B cell (primary cell): ENCODE results near the gene RHPN2. TPM values are rescaled to one million over a fixed set of nuclear protein-coding genes. Genes with fewer than 3 reads are reported as not detected.

Source experiments
- ATAC-seq: fragments of 200-7000 bp; cut with Tn5 transposase; one replicate; pipeline ENCODE4 v1.10.0; 2021; ENCODE audit warnings: low read depth, mild to moderate bottlenecking, moderate number of reproducible peaks, moderate library complexity
- CTCF ChIA-PET: fragments of 350-600 bp; sonication (Branson Sonifier 250); formaldehyde crosslinking; loops from one replicate; lab custom pipeline; 2021; ENCODE audit warnings: antibody characterized with exemption, inconsistent platforms; lab: Charles Lee
- POLR2A ChIA-PET: fragments of 350-600 bp; sonication (Branson Sonifier 250); formaldehyde crosslinking; loops from one replicate; lab custom pipeline; 2021; ENCODE audit warnings: antibody characterized with exemption; lab: Charles Lee
- DNase-seq: peaks from one replicate; pipeline ENCODE4 v3.0.0; 2013
- H2AFZ ChIP-seq: 2 replicates; pipeline ENCODE4 v1.6.1; 2012; ENCODE audit warnings: mild to moderate bottlenecking, low read depth, low read length; ENCODE audit not compliant: insufficient read depth, poor library complexity, severe bottlenecking
- H3K27ac ChIP-seq, 2 donors: 1 replicate in 1 of 2; 2 replicates in 1 of 2; pipeline ENCODE4 v1.5.1; 2012 to 2013; ENCODE audit warnings: low read length in 2 of 2, mild to moderate bottlenecking in 2 of 2, moderate library complexity in 1 of 2
- H3K27me3 ChIP-seq, 4 experiments: fragments of 200-600 bp in 1 of 4; sonication (generic) in 1 of 4; replicated peaks in 1 of 4; 1 replicate in 2 of 4; 2 replicates in 2 of 4; pipeline versions ENCODE4 v1.6.1 to v1.7.0; 2013 to 2016; ENCODE audit warnings: low read length in 3 of 4, mild to moderate bottlenecking in 2 of 4, mixed read lengths in 1 of 4, moderate library complexity in 1 of 4; ENCODE audit not compliant: insufficient read depth in 4 of 4, control insufficient read depth in 3 of 4; ENCODE audit errors: control extremely low read depth in 1 of 4
- H3K36me3 ChIP-seq, 2 experiments: replicated peaks in 1 of 2; 1 replicate in 1 of 2; 2 replicates in 1 of 2; pipeline versions ENCODE4 v1.6.1 to v1.7.1; 2013; ENCODE audit warnings: low read length in 1 of 2; ENCODE audit not compliant: insufficient read depth in 2 of 2, control insufficient read depth in 1 of 2; ENCODE audit errors: control extremely low read depth in 1 of 2, extremely low read depth in 1 of 2
- H3K4me1 ChIP-seq, 2 donors: fragments of 200-600 bp in 1 of 2; sonication (generic) in 1 of 2; 1 replicate in 1 of 2; 2 replicates in 1 of 2; pipeline versions ENCODE4 v1.5.1 to v1.6.1; 2013 to 2017; ENCODE audit warnings: low read length in 2 of 2; ENCODE audit not compliant: control insufficient read depth in 2 of 2, insufficient read depth in 2 of 2
- H3K4me2 ChIP-seq: replicated peaks from 2 replicates; pipeline ENCODE3; 2012; ENCODE audit warnings: mild to moderate bottlenecking, low read depth, low read length; ENCODE audit not compliant: poor library complexity, severe bottlenecking
- H3K4me3 ChIP-seq, 5 experiments: fragments of 200-600 bp in 1 of 5; sonication (generic) in 1 of 5; 1 replicate in 3 of 5; 2 replicates in 2 of 5; pipeline versions ENCODE4 v1.5.1 to v1.7.0; 2011 to 2016; ENCODE audit warnings: low read length in 4 of 5, mild to moderate bottlenecking in 4 of 5, low read depth in 2 of 5, control low read depth in 1 of 5, moderate library complexity in 1 of 5; ENCODE audit not compliant: insufficient read depth in 1 of 5; ENCODE audit errors: control extremely low read depth in 1 of 5, extremely low read depth in 1 of 5
- H3K79me2 ChIP-seq: fragments of 200-600 bp; sonication (generic); one replicate; pipeline ENCODE4 v1.6.0; 2016; ENCODE audit warnings: low read length; ENCODE audit not compliant: control insufficient read depth, insufficient read depth
- H3K9ac ChIP-seq: fragments of 200-600 bp; sonication (generic); 2 replicates; pipeline ENCODE4 v1.6.1; 2017; ENCODE audit warnings: mild to moderate bottlenecking, low read length, moderate library complexity
- H3K9me3 ChIP-seq, 3 donors: one replicate each; pipeline versions ENCODE4 v1.6.1 to v1.7.1; 2013; ENCODE audit warnings: low read length in 2 of 3; ENCODE audit not compliant: control insufficient read depth in 2 of 3, insufficient read depth in 1 of 3; ENCODE audit errors: control extremely low read depth in 1 of 3
- H4K20me1 ChIP-seq: 2 replicates; pipeline ENCODE4 v1.6.0; 2012; ENCODE audit warnings: mild to moderate bottlenecking, low read length; ENCODE audit not compliant: insufficient read depth, control insufficient read depth, poor library complexity, severe bottlenecking
- H3K27ac Mint-ChIP-seq: one replicate; pipeline ENCODE4 v1.8.0; 2021; ENCODE audit warnings: mixed read lengths
- H3K27me3 Mint-ChIP-seq: one replicate; pipeline ENCODE4 v1.8.0; 2021; ENCODE audit warnings: mixed read lengths
- H3K4me1 Mint-ChIP-seq: one replicate; pipeline ENCODE4 v1.8.0; 2021; ENCODE audit warnings: mixed read lengths
- H3K4me3 Mint-ChIP-seq: one replicate; pipeline ENCODE4 v1.8.0; 2021; ENCODE audit warnings: mixed read lengths
- H3K9me3 Mint-ChIP-seq: one replicate; pipeline ENCODE4 v1.8.0; 2022; ENCODE audit warnings: mixed read lengths; ENCODE audit not compliant: insufficient read depth
- EZH2 ChIP-seq: IDR thresholded peaks from 2 replicates; pipeline ENCODE4 v1.6.1; 2012; ENCODE audit warnings: borderline replicate concordance, low read depth, mild to moderate bottlenecking, moderate library complexity, low read length; ENCODE audit not compliant: insufficient read depth, poor library complexity, severe bottlenecking
- WGBS: methylation state at CpG from one replicate; pipeline ENCODE4 v1.1.5; 2013; ENCODE audit warnings: missing lambda C conversion rate; ENCODE audit not compliant: insufficient coverage; 5-methylcytosine and 5-hydroxymethylcytosine counted together
- intact Hi-C: fragments of 100-400 bp; cut with micrococcal nuclease; formaldehyde crosslinking; loops from one replicate; pipeline ENCODE4 v1.10.0; 2022
- polyA plus RNA-seq: library from polyadenylated mRNA; depleted of rRNA; stranded (reverse); fragments of >200 nt; gene quantifications from 2 replicates; pipeline ENCODE4 v1.2.3, GENCODE V29; 2012
- total RNA-seq, 2 donors: library from RNA; stranded (reverse); fragments of 120-200 nt in 1 of 2; gene quantifications; 1 replicate in 1 of 2; 2 replicates in 1 of 2; pipeline versions ENCODE4 v1.2.3 to v1.2.4, GENCODE V29; 2013 to 2022
- TF ChIP-seq, protein P1 (sequence below): fragments of 200-600 bp; IDR thresholded peaks from one replicate; pipeline ENCODE4 v1.8.0; 2022; ENCODE audit warnings: antibody characterized with exemption, mild to moderate bottlenecking

RHPN2 gene
- total and polyA plus RNA-seq, 2 donors (not counting 1 experiment from before 2014, with no cell fraction given): 4.9 to 5.5 TPM

- WGBS: 100% methylated on average over 1 of the region's 4 CpGs
- H3K79me2 ChIP-seq: no peaks in the 10 kb centered on the region
- ATAC-seq (no peak), DNase-seq (no peak)
- Mint-ChIP-seq H3K27me3 (no peaks in the 10 kb centered on the region), H3K27ac (no peak overlapping the region), H3K4me1 (no peaks in the 10 kb centered on the region), H3K9me3 (no peaks in the 10 kb centered on the region), H3K4me3 (no peak overlapping the region)
- no peak overlapping the region for H3K4me3 ChIP-seq
- TF ChIP-seq, protein P1, sequence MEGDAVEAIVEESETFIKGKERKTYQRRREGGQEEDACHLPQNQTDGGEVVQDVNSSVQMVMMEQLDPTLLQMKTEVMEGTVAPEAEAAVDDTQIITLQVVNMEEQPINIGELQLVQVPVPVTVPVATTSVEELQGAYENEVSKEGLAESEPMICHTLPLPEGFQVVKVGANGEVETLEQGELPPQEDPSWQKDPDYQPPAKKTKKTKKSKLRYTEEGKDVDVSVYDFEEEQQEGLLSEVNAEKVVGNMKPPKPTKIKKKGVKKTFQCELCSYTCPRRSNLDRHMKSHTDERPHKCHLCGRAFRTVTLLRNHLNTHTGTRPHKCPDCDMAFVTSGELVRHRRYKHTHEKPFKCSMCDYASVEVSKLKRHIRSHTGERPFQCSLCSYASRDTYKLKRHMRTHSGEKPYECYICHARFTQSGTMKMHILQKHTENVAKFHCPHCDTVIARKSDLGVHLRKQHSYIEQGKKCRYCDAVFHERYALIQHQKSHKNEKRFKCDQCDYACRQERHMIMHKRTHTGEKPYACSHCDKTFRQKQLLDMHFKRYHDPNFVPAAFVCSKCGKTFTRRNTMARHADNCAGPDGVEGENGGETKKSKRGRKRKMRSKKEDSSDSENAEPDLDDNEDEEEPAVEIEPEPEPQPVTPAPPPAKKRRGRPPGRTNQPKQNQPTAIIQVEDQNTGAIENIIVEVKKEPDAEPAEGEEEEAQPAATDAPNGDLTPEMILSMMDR: no peak
- no peak for TF ChIP-seq EZH2
- no peak overlapping the region for H3K27ac ChIP-seq
- no peaks in the 10 kb centered on the region for H3K27me3 ChIP-seq
- H3K4me1 ChIP-seq: no peaks in the 10 kb centered on the region
- no peaks in the 10 kb centered on the region for H4K20me1 ChIP-seq
- H3K4me2 ChIP-seq: no peak overlapping the region
- POLR2A ChIA-PET: no interaction called here
- no peak overlapping the region for H2AFZ ChIP-seq
- intact Hi-C loops: no loop called here
- no peaks in the 10 kb centered on the region for H3K9me3 ChIP-seq
- H3K9ac ChIP-seq: no peak overlapping the region
- peaks cover 9 to 62% of the 10 kb centered on the region in 2 experiments for H3K36me3 ChIP-seq
- CTCF ChIA-PET: no interaction called here
These were observed 31.3 kb upstream of the RHPN2 start for GRCh38 chr19:33096005-33096404.

DNA sequence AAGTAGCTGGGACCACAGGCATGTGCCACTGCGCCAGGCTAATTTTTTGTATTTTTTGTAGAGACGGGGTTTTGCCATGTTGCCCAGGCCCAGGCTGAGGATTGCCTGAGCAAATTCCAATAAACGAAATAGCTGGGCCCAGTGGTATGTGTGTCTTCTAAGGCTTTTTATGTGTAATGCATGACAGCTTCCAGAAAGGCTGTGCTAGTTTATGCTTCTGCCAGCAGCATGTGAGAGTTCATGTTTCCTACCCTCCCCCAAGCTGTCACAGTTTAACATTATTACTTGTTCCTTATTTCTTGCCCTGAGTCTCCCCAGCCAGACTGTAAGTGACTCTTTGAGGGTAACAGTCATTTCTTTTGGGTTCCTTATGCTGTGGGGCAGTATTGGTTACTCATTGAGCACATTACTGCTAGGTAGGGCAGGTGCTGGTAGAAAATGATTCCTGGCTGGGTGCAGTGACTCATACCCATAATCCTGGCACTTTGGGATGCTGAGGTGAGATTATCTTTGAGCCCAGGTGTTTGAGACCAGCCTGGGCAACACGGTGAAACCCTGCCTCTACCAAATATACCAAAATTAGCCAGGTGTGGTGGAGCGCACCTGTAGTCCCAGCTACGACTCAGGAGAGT, 29.9 kb upstream of the RHPN2 start:
- Histone ChIP-seq H4K20me1 (no peaks in the 10 kb centered on the region), H3K27me3 (no peaks in the 10 kb centered on the region)

More for the DNA sequence above, 29.9 kb upstream of the RHPN2 start:
- Histone ChIP-seq H3K4me3 (no peak overlapping the region), H3K9ac (no peak overlapping the region), H3K4me1 (no peaks in the 10 kb centered on the region), H3K36me3 (peaks cover 14 to 65% of the 10 kb centered on the region in 2 experiments), H3K4me2 (no peak overlapping the region), H3K79me2 (no peaks in the 10 kb centered on the region), H2AFZ (no peak overlapping the region), H3K9me3 (no peaks in the 10 kb centered on the region), H3K27ac (no peak overlapping the region)
- no peaks in the 10 kb centered on the region for H3K4me1 Mint-ChIP-seq
- no peak overlapping the region for H3K4me3 Mint-ChIP-seq
- intact Hi-C loops: no loop called here
- 99% methylated on average over 5 of the region's 6 CpGs for WGBS
- no peaks in the 10 kb centered on the region for H3K27me3 Mint-ChIP-seq
- TF ChIP-seq, protein P1: no peak
- TF ChIP-seq EZH2: no peak
- POLR2A ChIA-PET: no interaction called here
- H3K27ac Mint-ChIP-seq: no peak overlapping the region
- ATAC-seq (no peak), DNase-seq (no peak)
- CTCF ChIA-PET: interaction anchor here (0.7 to 1.5 kb wide), 2 partner anchors 9 to 30 kb away, joined by 3 to 4 read pairs; no protein-coding TSS in a partner anchor
- no peaks in the 10 kb centered on the region for H3K9me3 Mint-ChIP-seq
